Measurements from ENCODE around the gene DCAF11.

DCAF11 gene

DNA sequence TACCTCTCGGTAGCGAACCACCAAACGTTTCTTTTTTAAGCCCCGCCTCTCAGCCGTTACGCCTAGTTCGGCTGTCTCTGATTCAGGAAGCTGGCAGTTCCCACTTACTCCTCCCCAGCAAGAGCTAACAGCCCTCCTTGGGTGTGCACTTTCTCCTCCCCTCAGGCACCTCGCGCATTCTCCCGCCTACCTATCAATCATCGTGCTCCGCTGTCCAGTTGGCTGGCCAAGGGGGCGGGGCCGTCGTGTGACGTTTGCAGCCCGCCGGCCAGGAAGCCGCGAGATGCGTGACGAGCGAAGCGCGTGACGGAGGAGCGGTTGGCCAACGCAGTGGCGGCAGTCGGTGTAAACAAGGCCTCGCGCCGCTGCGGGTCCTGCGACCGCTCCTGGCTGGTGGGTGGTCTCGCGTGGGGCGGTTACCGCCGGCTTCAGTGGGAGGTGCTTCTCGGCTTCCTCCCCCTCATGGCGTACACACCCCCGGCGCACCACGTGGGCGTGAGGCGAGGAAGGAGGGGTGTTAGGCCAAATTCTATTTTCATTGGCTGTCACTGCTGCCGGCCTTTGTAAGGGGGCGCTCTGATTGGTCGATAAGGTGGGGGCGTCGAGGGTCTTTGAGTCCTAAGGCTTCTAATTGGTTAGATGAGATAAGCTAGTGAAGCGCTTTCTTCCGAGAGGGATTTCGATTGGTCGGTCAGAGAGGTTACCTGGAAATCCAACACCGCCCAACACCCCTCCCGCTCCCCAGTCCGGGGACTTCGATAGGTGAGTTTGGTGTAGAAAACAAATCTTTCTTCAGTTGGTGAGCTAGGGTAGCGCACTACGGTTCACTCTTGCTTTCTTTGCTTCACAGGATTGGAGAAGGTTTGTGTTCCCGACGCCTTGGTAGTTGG lies at the start of gene DCAF11, which contains the start of gene NRL:
Gene DCAF11, plus strand, starts transcription at position 246 of the 890 bp plus-strand sequence. CDS start 818 bp downstream, outside the sequence.
Gene NRL, minus strand, starts transcription at position 418 of the 890 bp plus-strand sequence. CDS start 32,101 bp downstream, outside the sequence.
- H3K4me3 ChIP-seq (ENCODE audit: low read length): peak within 1 kb of the TSS; percentile 94
- peak; percentile 99 for DNase-seq (ENCODE audit: low read depth)
- TF ChIP-seq CTCF (conservative IDR thresholded peaks at IDR 0.05; ENCODE audit: low read depth, low read length): no peak

DNA sequence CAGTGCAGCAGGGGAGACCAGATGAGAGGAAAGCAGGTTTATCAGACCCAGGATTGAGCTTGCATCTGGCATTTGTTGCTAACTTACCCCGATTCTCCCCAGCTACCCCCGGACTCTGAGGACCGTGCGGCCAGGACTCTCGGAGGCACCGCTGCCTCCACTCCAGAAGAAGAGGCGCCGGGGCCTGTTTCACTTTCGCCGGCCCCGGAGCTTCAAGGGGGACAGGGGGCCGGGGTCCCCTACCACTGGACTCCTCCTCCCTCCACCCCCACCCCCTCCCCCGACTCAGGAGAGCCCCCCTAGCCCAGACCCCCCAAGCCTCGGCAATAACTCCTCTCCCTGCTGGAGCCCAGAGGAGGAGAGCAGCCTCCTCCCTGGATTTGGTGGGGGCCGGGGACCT lies 49.7 kb upstream of the DCAF11 start:
- H3K4me3 ChIP-seq (ENCODE audit: low read length): no peak overlapping the region
- no peak for TF ChIP-seq CTCF (conservative IDR thresholded peaks at IDR 0.05; ENCODE audit: low read depth, low read length)
- DNase-seq (ENCODE audit: low read depth): no peak

- DNase-seq (ENCODE audit: low read depth): no peak
- TF ChIP-seq CTCF (conservative IDR thresholded peaks at IDR 0.05; ENCODE audit: low read depth, low read length): no peak
- H3K4me3 ChIP-seq (ENCODE audit: low read length): no peak overlapping the region
Measured at GRCh38 chr14:24065408-24065807, 49.2 kb upstream of the DCAF11 start.

GRCh38 chr14:24066496-24067132 lies 48.0 kb upstream of the DCAF11 start:
- DNase-seq (ENCODE audit: low read depth): no peak
- no peak for TF ChIP-seq CTCF (conservative IDR thresholded peaks at IDR 0.05; ENCODE audit: low read depth, low read length)
- H3K4me3 ChIP-seq (ENCODE audit: low read length): no peak overlapping the region

GRCh38 chr14:24067133-24068082 lies 47.2 kb upstream of the DCAF11 start:
- no peak overlapping the region for H3K4me3 ChIP-seq (ENCODE audit: low read length)
- TF ChIP-seq CTCF (conservative IDR thresholded peaks at IDR 0.05; ENCODE audit: low read depth, low read length): no peak
- no peak for DNase-seq (ENCODE audit: low read depth)

DNA sequence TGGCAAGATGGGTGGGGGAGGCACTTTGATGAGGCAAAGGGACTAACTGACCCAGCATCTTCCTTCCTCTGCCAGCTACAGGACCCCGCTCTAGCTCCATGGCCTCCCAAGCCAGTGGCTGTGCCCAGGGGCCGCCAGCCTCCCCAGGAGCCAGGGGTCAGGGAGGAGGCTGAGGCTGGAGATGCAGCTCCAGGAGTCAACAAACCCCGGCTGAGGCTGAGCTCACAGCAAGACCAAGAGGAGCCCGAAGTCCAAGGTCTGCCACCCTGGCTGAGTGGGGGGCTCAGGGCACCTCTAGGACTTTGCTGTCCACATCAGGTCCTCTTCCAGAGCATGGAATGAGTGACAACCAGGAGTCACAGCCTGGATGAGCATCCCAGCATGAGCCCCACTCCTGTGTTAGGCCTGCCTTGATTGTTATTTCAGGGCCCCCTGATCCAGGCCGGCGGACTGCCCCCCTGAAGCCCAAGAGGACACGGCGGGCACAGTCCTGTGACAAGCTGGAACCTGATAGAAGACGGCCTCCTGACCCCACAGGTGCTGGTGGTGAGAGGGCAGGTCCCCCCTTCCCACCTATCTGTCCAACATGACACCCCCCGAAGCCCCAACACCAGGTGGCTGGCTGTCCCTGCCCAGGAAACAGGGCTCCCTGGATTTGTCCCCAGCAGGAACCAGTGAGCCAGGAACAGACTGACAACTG lies 45.7 kb upstream of the DCAF11 start:
- H3K4me3 ChIP-seq (ENCODE audit: low read length): no peak overlapping the region
- TF ChIP-seq CTCF (conservative IDR thresholded peaks at IDR 0.05; ENCODE audit: low read depth, low read length): no peak
- DNase-seq (ENCODE audit: low read depth): no peak
